ENCODE measurements around the gene CEMIP. TPM values are rescaled to one million over a fixed set of nuclear protein-coding genes. Genes with fewer than 3 reads are reported as not detected.

CEMIP gene
- total and polyA plus RNA-seq, 2 of the 8 experiments (the other 6 are each of a cell fraction or from before 2014, with no cell fraction given), result 0.11 to 0.60 TPM

GRCh38 chr15:80913541-80913940 lies 134.4 kb downstream of the CEMIP start (continued):
- TF ChIP-seq ATF3 (IDR thresholded peaks at IDR 0.05; ENCODE audit: insufficient read depth, low read depth, low read length) (no peak), POU5F1 (IDR thresholded peaks at IDR 0.05; ENCODE audit: low read depth, low read length) (no peak), SIX5 (IDR thresholded peaks at IDR 0.05; ENCODE audit: low read depth, low read length) (no peak), HDAC6 (IDR thresholded peaks at IDR 0.05; ENCODE audit: low read depth, low read length) (no peak)
